ENCODE measurements around the gene PKNOX2.

- TF ChIP-seq, protein P1, sequence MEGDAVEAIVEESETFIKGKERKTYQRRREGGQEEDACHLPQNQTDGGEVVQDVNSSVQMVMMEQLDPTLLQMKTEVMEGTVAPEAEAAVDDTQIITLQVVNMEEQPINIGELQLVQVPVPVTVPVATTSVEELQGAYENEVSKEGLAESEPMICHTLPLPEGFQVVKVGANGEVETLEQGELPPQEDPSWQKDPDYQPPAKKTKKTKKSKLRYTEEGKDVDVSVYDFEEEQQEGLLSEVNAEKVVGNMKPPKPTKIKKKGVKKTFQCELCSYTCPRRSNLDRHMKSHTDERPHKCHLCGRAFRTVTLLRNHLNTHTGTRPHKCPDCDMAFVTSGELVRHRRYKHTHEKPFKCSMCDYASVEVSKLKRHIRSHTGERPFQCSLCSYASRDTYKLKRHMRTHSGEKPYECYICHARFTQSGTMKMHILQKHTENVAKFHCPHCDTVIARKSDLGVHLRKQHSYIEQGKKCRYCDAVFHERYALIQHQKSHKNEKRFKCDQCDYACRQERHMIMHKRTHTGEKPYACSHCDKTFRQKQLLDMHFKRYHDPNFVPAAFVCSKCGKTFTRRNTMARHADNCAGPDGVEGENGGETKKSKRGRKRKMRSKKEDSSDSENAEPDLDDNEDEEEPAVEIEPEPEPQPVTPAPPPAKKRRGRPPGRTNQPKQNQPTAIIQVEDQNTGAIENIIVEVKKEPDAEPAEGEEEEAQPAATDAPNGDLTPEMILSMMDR (conservative IDR thresholded peaks at IDR 0.05; ENCODE audit: low read length), result no peak
- TF ChIP-seq EZH2phosphoT487 (IDR thresholded peaks at IDR 0.05; ENCODE audit: borderline replicate concordance, low read depth, low read length), result no peak
These were observed 220.3 kb downstream of the PKNOX2 start for GRCh38 chr11:125384825-125385224.

Measured in OCI-LY7 (cell line).